Superior temporal gyrus (tissue), 1 donor: ENCODE data around the gene TAF13.

Experiments used
- DNase-seq: peaks from one replicate; pipeline ENCODE4 v3.0.0-alpha.2; 2016; ENCODE audit errors: extremely low spot score

The TAF13 gene

DNA sequence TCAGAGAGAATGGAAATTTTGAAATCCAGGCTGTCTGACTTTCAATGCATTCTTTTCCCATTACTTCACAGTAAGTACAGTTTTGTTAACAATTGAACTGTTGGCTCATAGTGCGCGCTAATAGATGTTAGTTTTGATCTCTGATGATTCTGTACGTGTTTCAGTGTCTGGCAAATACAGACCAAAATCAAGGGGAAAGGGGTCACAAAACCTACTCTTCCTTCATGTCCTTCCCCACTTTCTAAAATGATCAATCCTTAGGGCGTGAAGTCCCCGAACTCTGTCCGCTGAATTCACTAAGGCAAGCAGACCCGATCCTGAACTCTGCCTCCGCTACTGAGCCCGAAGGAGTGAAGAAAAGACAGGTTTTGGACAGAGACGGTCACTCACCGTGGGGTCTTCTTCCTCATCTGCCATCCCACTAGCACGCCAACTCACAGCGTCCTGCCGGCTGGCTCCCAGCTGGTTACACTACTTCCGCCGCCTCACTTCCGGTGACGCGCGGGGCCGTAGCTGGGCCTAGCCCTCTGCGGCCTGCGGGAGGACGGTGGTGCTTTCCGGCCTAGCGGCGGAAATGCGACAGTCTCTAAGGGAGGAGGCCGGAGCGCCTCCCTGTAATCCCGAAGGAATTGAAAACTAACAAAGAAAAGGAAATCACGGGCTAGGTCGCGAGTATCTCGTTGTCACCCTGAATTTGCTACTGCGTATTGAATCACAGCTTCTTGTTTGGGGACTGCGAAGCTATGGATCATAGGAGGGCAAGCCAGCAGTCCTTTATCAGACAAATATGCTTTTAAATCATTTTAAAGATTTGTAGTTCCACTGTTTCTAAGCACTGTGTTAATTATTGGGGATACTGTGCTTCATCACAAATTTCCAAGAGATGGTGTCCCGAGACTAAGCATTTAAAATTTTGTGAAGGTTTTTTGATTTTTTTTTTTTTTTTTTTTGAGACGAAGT, at the start of gene TAF13:
TAF13 (minus strand) TSS at position 473 of the 960 bp plus-strand sequence; CDS start at position 417, 56 bp downstream.
- peak; percentile 97 for DNase-seq

DNA sequence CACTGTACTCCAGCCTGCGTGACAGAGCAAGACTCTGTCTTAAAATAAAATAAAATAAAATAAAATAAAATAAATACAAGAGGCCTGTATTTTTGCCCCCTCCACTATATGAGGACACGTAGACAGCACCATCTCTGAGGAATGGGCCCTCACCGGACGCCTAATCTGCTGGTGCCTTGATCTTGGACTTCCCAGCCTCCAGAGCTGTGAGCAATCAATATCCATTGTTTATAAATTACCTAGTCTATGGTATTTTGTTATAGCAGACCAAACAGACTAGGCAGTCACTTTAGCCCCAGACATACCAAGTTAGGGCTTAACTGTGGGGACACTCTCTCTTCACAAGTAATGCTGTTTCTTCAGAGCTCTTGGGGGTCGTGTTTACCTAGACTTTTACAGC, 44.6 kb upstream of the TAF13 start:
- no peak for DNase-seq

DNA sequence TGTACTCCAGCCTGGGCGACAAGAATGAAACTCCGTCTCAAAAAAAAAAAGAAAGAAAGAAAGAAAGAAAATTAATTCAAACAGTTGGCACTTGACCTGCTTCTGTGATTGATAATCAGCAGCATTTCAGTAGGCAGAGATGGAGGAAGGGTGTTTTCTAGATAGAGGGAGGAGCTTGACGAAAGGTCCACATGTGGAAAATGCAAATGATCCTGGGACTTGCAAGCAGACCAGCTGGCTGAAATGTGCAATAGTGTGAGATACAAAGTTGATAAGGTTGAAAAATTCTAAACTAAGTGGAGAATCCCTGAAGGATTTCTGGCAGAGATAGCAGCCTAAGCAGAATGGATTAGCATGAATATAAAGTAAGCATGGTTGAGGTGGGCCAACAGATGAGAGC, 42.3 kb upstream of the TAF13 start:
- DNase-seq = no peak

GRCh38 chr1:109116286-109116685, 40.5 kb upstream of the TAF13 start:
- DNase-seq = no peak

- DNase-seq = no peak
Measured at GRCh38 chr1:109115685-109116084, 39.9 kb upstream of the TAF13 start.

GRCh38 chr1:109114342-109114674, 38.5 kb upstream of the TAF13 start:
- DNase-seq = no peak

GRCh38 chr1:109113590-109114341, 38.0 kb upstream of the TAF13 start, which contains the start of gene ELAPOR1:
TSS of gene ELAPOR1 (plus strand) at chr1:109114115. CDS start at chr1:109114184, 69 bp downstream.
- peak; percentile 47 for DNase-seq

DNA sequence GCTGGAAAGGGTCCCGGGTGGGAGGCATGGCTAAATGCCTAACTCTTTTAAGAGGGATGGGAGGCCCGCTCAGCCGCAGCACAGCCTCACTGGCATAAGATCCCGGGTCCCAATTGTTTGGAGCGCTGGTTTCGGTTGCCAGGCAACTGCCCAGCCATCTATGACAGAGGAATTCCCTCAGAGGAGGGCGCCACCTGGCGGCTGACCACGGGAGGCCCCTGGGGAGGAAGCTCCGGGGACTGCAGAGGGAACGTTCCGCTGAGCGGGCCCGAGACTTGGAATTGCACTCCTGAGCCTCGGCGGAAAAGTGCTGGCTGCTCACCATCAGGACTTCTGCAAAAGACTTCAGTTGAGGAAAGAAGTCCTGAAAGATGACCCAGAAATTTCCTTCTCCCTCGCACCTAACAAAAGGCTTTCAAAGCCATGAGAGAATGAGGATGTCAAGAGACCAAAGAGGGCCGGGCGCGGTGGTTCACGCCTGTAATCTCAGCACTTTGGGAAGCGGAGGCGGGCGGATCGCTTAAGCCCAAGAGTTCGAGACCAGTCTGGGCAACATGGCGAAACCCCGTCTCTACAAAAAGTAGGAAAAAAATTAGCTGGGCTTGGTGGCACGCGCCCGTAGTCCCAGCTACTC, 37.0 kb upstream of the TAF13 start:
- DNase-seq = peak; percentile 96

GRCh38 chr1:109112056-109112651, 36.4 kb upstream of the TAF13 start:
- peak; percentile 84 for DNase-seq

DNA sequence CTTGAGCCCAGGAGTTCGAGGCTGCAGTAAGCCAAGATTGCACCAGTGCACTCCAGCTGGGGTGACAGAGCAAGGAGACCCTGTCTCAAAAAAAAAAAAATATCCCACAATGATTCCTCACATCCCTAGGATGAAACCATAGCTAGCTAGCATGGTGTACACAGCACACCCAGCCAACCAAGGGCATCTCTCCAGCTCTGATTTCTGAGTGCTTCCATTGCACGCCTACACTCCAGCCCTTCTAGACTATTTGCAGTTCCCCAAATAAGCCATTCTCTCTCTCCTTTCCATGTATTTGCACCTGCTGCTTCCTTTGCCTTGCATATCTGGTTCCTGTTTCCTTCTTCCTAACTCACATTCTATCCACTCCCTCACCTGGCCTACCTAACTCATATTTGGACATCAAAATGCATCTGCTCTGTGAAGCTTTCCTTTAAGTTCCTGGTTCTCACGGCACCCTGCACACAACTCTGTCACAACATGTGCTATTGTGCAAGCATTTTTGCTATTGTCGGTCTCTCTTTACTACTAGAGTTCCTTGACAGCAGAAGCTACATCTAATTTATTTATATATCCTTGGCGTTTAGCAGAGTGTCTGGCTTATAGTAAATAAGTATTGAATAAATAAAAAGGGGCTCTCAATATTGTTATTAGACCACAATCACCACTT, 35.7 kb upstream of the TAF13 start:
- DNase-seq = peak; percentile 48

GRCh38 chr1:109109906-109110305, 34.1 kb upstream of the TAF13 start:
- DNase-seq = no peak

GRCh38 chr1:109107785-109108184, 32.0 kb upstream of the TAF13 start:
- DNase-seq = no peak

- DNase-seq = no peak
Measured at GRCh38 chr1:109105881-109106280, 30.1 kb upstream of the TAF13 start.

DNA sequence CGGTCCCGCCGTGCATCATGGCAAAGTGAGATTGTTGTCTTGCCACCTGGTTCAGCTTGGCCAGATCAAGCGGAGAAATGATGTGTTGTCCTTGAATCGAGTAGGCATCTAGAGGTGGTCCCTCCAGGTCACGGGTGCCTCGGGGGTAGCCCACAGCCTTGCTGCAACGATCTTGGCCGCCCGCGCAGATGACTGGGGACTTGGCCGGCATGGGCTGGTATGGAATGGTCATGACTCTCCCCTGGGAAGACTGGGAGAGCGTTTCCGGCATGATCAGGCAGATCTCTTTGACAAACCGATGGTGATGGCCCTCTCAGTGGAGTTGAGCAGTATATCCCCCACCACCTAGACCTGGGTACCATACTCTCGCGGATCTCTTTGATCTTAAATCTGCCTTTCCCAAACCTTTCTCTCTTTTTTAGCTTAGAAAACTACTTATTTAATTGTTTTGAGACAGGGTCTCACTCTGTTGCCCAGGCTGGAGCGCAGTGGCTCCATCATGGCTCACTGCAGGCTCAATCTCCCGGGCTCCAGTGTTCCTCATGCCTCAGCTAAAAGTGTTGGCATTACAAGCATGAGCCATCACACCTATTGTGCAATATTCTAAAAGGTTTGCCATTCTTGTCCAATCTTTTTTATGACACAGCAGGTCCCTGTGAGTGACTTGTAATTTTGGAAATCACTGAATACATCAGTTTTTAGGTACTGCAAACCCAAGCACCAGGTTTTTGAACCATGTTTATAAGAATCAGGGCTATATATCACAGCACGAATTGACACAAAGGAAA, 28.8 kb upstream of the TAF13 start:
- no peak for DNase-seq

DNA sequence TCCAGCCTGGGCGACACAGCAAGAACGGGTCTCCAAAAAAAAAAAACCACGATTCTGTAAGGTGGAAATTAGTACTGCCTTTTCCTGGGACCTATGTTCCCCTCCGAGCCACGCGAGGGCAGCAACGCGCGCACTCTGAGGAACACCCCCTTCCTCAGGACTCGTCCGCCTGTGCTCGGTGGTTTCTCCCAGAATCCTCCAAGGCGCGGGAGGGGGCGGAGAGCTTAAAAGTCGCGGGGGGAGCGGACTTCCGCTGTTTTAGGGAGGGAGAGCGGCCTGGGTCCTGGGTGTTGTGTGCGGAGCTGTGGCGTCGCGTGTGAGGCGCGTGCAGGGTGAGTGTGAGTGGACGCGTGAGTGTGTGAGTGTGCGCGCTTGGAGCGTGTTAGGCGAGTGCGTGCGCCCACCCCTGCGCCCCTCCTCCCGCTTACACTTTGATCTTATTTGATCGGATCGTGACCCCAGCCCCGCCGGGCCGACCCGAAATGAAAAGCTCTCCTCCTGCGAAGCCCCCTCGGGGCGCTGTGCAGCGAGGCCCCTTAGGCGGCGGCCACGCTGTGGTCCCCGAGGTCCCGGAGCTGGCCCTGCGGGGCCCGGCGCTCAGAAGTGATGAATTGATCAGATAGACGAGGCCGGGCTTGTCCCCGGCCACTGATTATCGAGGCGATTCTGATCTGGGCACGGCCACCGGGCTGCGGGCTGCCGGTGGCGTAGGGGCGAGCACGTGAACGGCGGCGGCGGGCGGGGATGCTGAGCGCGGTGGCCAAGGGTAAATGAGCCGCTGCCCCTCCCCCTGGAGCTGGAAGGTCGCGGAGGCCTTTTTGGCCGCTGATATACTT, 24.4 kb upstream of the TAF13 start:
- peak; percentile 97 for DNase-seq

DNA sequence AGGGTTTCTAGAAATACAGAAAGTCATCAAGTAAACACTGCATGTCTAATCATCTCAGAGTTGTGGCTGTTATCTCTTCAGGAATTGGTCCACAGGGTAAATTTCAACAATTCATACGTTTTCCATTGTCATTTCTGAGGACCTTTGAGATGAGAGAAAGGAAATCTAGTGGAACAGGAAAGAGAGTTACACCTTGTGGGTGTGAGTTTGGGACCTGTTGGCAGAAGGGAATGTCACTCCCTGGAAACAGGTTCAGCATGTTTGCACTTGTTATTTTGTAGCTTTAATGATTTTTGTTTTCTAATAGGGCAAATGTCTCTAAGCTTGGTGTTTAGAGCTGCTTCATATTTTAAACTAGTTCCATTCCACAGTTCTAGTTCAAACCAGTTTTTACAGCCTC, 20.3 kb upstream of the TAF13 start:
- no peak for DNase-seq

DNA sequence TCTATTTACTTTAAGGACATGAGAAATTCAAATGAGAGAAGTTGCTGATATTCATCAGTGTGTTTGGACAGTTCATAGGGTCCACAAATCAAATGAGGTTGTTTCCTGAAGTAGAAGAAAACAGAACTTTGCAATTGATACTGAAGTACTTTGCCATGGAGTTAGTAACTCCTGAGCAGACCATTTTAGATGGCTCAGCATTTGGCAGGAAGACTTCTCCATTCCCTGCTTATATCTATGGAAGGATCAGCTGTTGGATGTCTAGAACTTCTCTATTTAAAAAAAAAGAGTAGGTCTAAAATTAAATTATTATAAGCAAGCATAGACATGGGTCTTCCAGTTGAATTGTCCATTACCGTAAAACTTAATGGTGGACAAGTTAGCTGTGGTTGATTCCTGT, 19.8 kb upstream of the TAF13 start:
- no peak for DNase-seq

GRCh38 chr1:109094871-109095270, 19.1 kb upstream of the TAF13 start:
- no peak for DNase-seq

GRCh38 chr1:109094377-109094803, 18.6 kb upstream of the TAF13 start:
- no peak for DNase-seq

DNA sequence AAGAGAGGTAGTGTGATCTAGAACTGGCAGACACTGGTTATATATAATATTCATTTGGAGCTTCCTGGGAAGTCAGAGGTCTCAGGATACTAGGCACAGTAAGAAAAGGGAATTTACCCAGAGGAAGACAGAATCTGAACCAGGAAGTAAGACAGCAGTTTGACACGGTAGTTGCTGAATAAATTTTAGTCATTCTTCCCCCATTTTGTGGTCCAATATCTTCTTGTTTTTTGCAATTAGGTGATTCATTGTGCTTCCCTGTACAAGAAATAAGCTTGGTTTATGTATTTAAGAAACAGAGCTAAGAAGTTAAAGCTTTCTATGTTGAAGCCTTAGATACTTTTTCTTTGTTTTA, 16.0 kb upstream of the TAF13 start:
- no peak for DNase-seq
